Thoracic aorta (tissue), 2 donors: ENCODE data around the gene NDFIP1. TPM values are rescaled to one million over a fixed set of nuclear protein-coding genes. Genes with fewer than 3 reads are reported as not detected.
A peak's percentile ranks its signal among the peaks of the same experiment; 100 is the strongest.

Source experiments
- ATAC-seq: fragments of 150-250 bp; one replicate; pipeline ENCODE4 v1.8.0; 2017; ENCODE audit warnings: low read depth; ENCODE audit not compliant: insufficient number of reproducible peaks, low FRiP score
- DNase-seq: peaks from one replicate; pipeline ENCODE4 v3.0.0-alpha.2; 2020; ENCODE audit warnings: low spot score
- H3K27ac ChIP-seq, 2 donors: fragments of 200-600 bp; sonication (generic); 1 replicate in 1 of 2; 2 replicates in 1 of 2; pipeline ENCODE4 v1.5.1; 2016; ENCODE audit warnings: mild to moderate bottlenecking in 2 of 2, moderate library complexity in 2 of 2
- H3K27me3 ChIP-seq: fragments of 200-600 bp; sonication (generic); replicated peaks from 2 replicates; pipeline ENCODE4 v1.6.0; 2016; ENCODE audit warnings: mild to moderate bottlenecking; ENCODE audit not compliant: insufficient read depth
- H3K36me3 ChIP-seq: fragments of 200-600 bp; sonication (generic); one replicate; pipeline ENCODE4 v1.5.1; 2016
- H3K4me1 ChIP-seq, 2 donors: fragments of 200-600 bp; sonication (generic); 1 replicate in 1 of 2; 2 replicates in 1 of 2; pipeline versions ENCODE4 v1.5.1 to v1.6.0; 2016; ENCODE audit warnings: low read depth in 2 of 2, mild to moderate bottlenecking in 1 of 2; ENCODE audit not compliant: control insufficient read depth in 1 of 2
- H3K4me3 ChIP-seq: fragments of 200-600 bp; sonication (generic); 2 replicates; pipeline ENCODE4 v1.5.1; 2016; ENCODE audit warnings: mild to moderate bottlenecking
- H3K9me3 ChIP-seq: fragments of 200-600 bp; sonication (generic); 2 replicates; pipeline ENCODE4 v1.5.1; 2016
- CTCF ChIP-seq: fragments of 200-600 bp; sonication (generic); IDR thresholded peaks from one replicate; pipeline ENCODE4 v1.5.1; 2019; ENCODE audit warnings: antibody characterized with exemption
- total RNA-seq, 2 donors: library from RNA; depleted of rRNA; stranded (reverse); fragments of >200 nt; gene quantifications; one replicate each; pipeline versions ENCODE4 v1.1.0 to v1.2.3, GENCODE V29; 2016

The NDFIP1 gene
- total RNA-seq, result 100 to 1,000 TPM; 102 to 134 TPM

DNA sequence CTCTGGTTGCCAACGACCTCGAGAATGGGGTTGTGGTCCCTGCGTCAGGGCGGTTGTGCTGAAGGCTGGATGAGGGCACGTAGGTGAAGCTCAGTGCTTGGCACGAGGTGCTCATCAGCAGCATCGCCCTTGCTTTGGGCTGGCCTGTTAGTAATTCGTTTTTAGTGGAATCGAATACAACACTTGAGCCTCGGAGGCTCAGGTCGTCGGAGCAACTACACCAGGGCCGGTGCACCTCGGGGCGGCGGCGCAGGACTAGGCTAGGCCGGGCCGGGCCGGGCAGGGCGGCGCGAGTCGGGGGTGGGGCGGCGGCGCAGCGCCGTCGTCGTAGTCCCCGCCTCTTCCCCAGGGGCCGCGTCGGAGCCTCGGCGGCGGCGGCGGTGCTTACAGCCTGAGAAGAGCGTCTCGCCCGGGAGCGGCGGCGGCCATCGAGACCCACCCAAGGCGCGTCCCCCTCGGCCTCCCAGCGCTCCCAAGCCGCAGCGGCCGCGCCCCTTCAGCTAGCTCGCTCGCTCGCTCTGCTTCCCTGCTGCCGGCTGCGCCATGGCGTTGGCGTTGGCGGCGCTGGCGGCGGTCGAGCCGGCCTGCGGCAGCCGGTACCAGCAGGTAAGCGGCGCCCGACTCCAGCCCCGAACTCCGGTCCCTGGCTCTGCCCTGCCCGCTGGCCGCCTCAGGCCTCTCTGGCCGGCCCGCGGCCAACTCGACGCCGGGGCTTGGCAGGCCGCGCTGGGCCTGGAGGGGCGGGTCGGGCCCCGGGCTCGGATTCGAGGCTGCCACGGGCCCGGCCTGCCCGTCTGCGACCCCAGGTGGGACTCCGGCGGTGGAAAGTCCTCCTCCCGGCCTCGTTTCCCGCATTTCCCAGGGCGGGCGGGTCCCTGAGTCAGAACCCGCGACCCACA, at the start of gene NDFIP1:
NDFIP1 (plus strand) TSS at position 348 of the 899 bp plus-strand sequence; CDS start at position 544, 196 bp downstream.
- peak within 1 kb of the TSS; percentile 89 for H3K4me3 ChIP-seq
- DNase-seq (peak; percentile 22), ATAC-seq (peak; percentile 52)
- H3K9me3 ChIP-seq, result no peaks in the 10 kb centered on the region
- H3K4me1 ChIP-seq, result peaks cover 18 to 55% of the 10 kb centered on the region in 2 donors
- peak within 1 kb of the TSS; percentile 96 to 99 for H3K27ac ChIP-seq
- no peak for TF ChIP-seq CTCF
- no peaks in the 10 kb centered on the region for H3K27me3 ChIP-seq
- no peaks in the 10 kb centered on the region for H3K36me3 ChIP-seq

GRCh38 chr5:142059304-142059940, 49.2 kb upstream of the NDFIP1 start:
- Histone ChIP-seq H3K27ac (peak overlapping the region; percentile 44 to 46), H3K4me1 (peaks cover 17 to 31% of the 10 kb centered on the region in 2 donors), H3K27me3 (no peaks in the 10 kb centered on the region), H3K9me3 (no peaks in the 10 kb centered on the region), H3K36me3 (no peaks in the 10 kb centered on the region), H3K4me3 (no peak overlapping the region)
- peak; percentile 32 for TF ChIP-seq CTCF
- DNase-seq (no peak), ATAC-seq (no peak)

DNA sequence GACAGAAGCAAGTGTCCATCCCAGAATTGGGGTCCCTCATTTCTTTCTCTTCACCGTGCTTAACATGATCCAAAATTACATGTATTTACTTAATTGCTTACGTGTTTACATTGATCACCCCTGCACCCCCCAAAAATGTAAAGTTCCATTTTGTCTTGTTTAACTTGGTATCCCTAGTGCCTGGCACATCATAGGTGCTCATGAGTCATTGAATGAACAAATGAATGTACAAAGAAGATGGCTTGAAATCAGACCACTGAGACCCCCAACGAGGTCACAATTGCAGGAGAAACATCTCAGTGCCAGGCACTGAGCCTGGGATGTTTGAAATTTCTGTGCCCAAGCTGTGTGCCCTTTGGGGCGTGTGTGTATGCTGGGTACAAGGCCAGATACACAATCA, 45.2 kb upstream of the NDFIP1 start:
- peaks cover 17 to 41% of the 10 kb centered on the region in 2 donors for H3K4me1 ChIP-seq
- peak overlapping the region; percentile 74 to 75 for H3K27ac ChIP-seq
- H3K4me3 ChIP-seq, result peak overlapping the region; percentile 30
- DNase-seq, result no peak
- no peak for ATAC-seq
- no peaks in the 10 kb centered on the region for H3K36me3 ChIP-seq
- TF ChIP-seq CTCF, result no peak
- H3K9me3 ChIP-seq, result no peaks in the 10 kb centered on the region
- no peaks in the 10 kb centered on the region for H3K27me3 ChIP-seq

- Histone ChIP-seq H3K27me3 (no peaks in the 10 kb centered on the region), H3K4me3 (peak overlapping the region; percentile 30), H3K27ac (peak overlapping the region; percentile 74 to 75), H3K9me3 (no peaks in the 10 kb centered on the region), H3K36me3 (no peaks in the 10 kb centered on the region), H3K4me1 (peaks cover 16 to 36% of the 10 kb centered on the region in 2 donors)
- peak; percentile 94 for ATAC-seq
- TF ChIP-seq CTCF, result no peak
- DNase-seq, result peak; percentile 89
Measured at GRCh38 chr5:142063878-142064331, 44.7 kb upstream of the NDFIP1 start.

DNA sequence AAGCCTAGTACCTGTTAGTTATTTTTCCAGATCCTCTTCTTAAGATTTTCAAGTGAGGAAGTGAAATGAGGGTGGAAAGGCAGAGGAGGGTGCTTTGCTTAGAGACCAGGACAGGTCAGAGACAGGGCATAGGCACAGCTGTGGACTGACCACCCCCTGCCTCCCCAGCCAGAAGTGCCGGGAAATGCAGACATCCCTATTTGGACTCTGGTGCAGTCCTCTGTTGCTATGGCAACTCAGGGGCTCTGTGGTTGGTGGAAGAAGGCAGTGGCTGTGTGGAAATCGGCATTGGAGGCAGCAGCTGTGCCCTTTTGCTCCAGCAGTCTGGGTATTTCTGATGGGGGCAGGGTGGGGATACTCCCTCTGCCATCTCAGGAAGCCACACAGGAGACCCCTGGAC, 43.3 kb upstream of the NDFIP1 start:
- no peak for TF ChIP-seq CTCF
- DNase-seq (no peak), ATAC-seq (no peak)
- Histone ChIP-seq H3K4me3 (no peak overlapping the region), H3K27ac (peak overlapping the region; percentile 40 to 74), H3K4me1 (peaks cover 11 to 26% of the 10 kb centered on the region in 2 donors), H3K36me3 (no peaks in the 10 kb centered on the region), H3K9me3 (no peaks in the 10 kb centered on the region), H3K27me3 (no peaks in the 10 kb centered on the region)
